T-helper 1 cell treated with Interleukin-12 subunit alpha and Interleukin-12 subunit beta and Interleukin-4 antibody, amounts not matched to agents 30 μg/mL and 1 μg/mL, for 36 hours (primary cell): ENCODE results near the gene MMP14.
A peak's percentile ranks its signal among the peaks of the same experiment; 100 is the strongest.
"Not testable (repeated sequence)": the region's sequence is repeated elsewhere in the genome, so short reads cannot be mapped to it uniquely, and the experiment has no call there.

ENCODE experiments used
- H3K27ac Mint-ChIP-seq: one replicate; pipeline ENCODE4 v1.8.0; 2021; ENCODE audit warnings: mild to moderate bottlenecking, mixed read lengths
- H3K27me3 Mint-ChIP-seq: one replicate; pipeline ENCODE4 v1.8.0; 2021; ENCODE audit warnings: low read depth, mixed read lengths
- H3K36me3 Mint-ChIP-seq: one replicate; pipeline ENCODE4 v1.8.0; 2021; ENCODE audit warnings: low read depth, mixed read lengths
- H3K4me1 Mint-ChIP-seq: one replicate; pipeline ENCODE4 v1.8.0; 2021; ENCODE audit warnings: low read depth, mixed read lengths
- H3K4me3 Mint-ChIP-seq: one replicate; pipeline ENCODE4 v1.8.0; 2021; ENCODE audit warnings: mild to moderate bottlenecking, moderate library complexity, mixed read lengths
- H3K9me3 Mint-ChIP-seq: one replicate; pipeline ENCODE4 v1.8.0; 2021; ENCODE audit warnings: mixed read lengths

Gene MMP14

GRCh38 chr14:22854296-22854695 is 17.9 kb downstream of the MMP14 start:
- H3K9me3 Mint-ChIP-seq, H3K36me3 Mint-ChIP-seq, H3K4me3 Mint-ChIP-seq, H3K27ac Mint-ChIP-seq: not testable (repeated sequence)
- H3K4me1 Mint-ChIP-seq: peaks cover 36% of the 10 kb centered on the region
- peaks cover 25% of the 10 kb centered on the region for H3K27me3 Mint-ChIP-seq

DNA sequence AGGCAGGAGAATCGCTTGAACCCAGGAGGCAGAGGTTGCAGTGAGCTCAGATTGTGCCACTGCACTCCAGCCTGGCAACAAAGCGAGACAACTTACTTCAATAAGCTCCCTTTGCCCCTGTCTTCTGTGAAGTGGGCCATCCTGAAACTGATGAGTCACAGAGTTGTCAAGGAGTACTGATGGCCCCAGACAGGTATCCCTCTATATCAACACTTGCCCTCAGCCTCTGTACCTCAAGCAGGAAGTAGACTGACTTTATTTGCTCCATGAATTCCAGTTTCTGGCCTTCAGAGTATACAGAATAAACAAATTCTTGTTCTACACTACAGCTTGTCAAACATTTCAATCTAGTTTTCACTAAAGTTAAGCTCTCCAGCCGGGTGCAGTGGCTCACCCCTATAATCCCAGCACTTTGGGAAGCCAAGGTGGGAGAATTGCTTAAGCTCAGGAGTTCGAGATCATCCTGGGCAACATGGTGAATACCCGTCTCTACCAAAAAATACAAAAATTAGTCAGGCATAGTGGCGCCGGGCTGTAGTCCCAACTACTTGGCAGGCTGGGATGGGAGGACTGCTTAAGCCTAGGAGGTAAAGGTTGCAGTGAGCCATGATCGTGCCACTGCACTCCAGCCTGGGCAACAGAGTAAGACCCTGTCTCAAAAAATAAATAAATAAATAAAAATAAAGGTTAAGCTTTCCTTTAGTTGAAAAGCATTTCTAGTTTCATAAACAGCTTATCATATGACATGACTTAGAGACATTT is 18.8 kb downstream of the MMP14 start:
- no peak overlapping the region for H3K27ac Mint-ChIP-seq
- H3K4me1 Mint-ChIP-seq: peaks cover 36% of the 10 kb centered on the region
- H3K27me3 Mint-ChIP-seq: peaks cover 25% of the 10 kb centered on the region
- peaks cover 3% of the 10 kb centered on the region for H3K36me3 Mint-ChIP-seq
- H3K4me3 Mint-ChIP-seq: no peak overlapping the region
- H3K9me3 Mint-ChIP-seq: no peaks in the 10 kb centered on the region

DNA sequence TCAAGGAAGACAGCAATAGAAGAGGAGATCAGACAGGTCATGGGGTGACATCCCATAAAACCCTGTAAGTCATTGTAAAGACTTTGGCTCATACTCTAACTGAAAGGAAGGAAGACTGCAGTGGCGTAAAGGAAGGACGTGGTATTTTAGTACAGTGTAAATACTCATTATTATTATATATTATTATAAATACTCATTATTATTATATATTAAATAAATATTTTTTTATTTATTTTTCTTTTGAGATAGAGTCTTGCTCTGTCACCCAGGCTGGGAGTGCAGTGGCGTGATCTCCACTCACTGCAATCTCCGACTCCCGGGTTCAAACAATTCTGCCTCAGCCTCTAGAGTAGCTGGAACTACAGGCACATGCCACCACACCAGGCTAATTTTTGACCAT is 20.0 kb downstream of the MMP14 start:
- H3K4me1 Mint-ChIP-seq: peaks cover 32% of the 10 kb centered on the region
- H3K27ac Mint-ChIP-seq: no peak overlapping the region
- peaks cover 4% of the 10 kb centered on the region for H3K36me3 Mint-ChIP-seq
- no peak overlapping the region for H3K4me3 Mint-ChIP-seq
- H3K27me3 Mint-ChIP-seq: peaks cover 30% of the 10 kb centered on the region
- H3K9me3 Mint-ChIP-seq: peaks cover 3% of the 10 kb centered on the region

DNA sequence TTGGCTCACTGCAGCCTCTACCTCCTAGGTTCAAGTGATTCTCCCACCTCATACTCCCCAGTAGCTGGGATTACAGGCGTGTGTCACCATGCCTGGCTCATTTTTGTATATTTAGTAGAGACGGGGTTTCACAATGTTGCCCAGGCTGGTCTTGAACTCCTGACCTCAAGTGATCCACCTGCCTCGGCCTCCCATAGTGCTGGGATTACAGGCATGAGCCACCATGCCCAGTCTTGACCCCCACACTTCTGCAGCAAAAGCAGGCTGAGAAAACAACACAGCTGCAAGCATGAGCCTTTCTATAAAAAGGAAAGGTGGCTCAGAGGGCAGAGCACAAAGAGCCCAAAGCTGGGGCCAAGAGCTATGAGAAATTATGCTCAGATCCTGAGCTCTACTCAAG is 24.0 kb downstream of the MMP14 start:
- Mint-ChIP-seq H3K9me3 (peaks cover 13% of the 10 kb centered on the region), H3K27me3 (peaks cover 45% of the 10 kb centered on the region), H3K4me1 (peaks cover 18% of the 10 kb centered on the region)
- H3K27ac Mint-ChIP-seq, H3K36me3 Mint-ChIP-seq, H3K4me3 Mint-ChIP-seq: not testable (repeated sequence)

- H3K36me3 Mint-ChIP-seq: peaks cover 7% of the 10 kb centered on the region
- no peak overlapping the region for H3K4me3 Mint-ChIP-seq
- peaks cover 36% of the 10 kb centered on the region for H3K27me3 Mint-ChIP-seq
- H3K9me3 Mint-ChIP-seq: peaks cover 13% of the 10 kb centered on the region
- peaks cover 16% of the 10 kb centered on the region for H3K4me1 Mint-ChIP-seq
- H3K27ac Mint-ChIP-seq: no peak overlapping the region
Measured at GRCh38 chr14:22861651-22862050, 25.3 kb downstream of the MMP14 start.

GRCh38 chr14:22864979-22865378 is 28.6 kb downstream of the MMP14 start:
- H3K4me3 Mint-ChIP-seq: no peak overlapping the region
- no peak overlapping the region for H3K27ac Mint-ChIP-seq
- peaks cover 13% of the 10 kb centered on the region for H3K9me3 Mint-ChIP-seq
- peaks cover 20% of the 10 kb centered on the region for H3K27me3 Mint-ChIP-seq
- peaks cover 2% of the 10 kb centered on the region for H3K4me1 Mint-ChIP-seq
- H3K36me3 Mint-ChIP-seq: peaks cover 7% of the 10 kb centered on the region

GRCh38 chr14:22865424-22866405 is 29.3 kb downstream of the MMP14 start:
- H3K36me3 Mint-ChIP-seq: peaks cover 7% of the 10 kb centered on the region
- peaks cover 8% of the 10 kb centered on the region for H3K4me1 Mint-ChIP-seq
- H3K27me3 Mint-ChIP-seq: peaks cover 20% of the 10 kb centered on the region
- no peak overlapping the region for H3K27ac Mint-ChIP-seq
- H3K4me3 Mint-ChIP-seq: no peak overlapping the region
- peaks cover 13% of the 10 kb centered on the region for H3K9me3 Mint-ChIP-seq

- H3K27me3 Mint-ChIP-seq: peaks cover 10% of the 10 kb centered on the region
- H3K9me3 Mint-ChIP-seq: peaks cover 6% of the 10 kb centered on the region
- H3K36me3 Mint-ChIP-seq: peaks cover 5% of the 10 kb centered on the region
- H3K4me1 Mint-ChIP-seq: peaks cover 13% of the 10 kb centered on the region
- no peak overlapping the region for H3K4me3 Mint-ChIP-seq
- no peak overlapping the region for H3K27ac Mint-ChIP-seq
Measured at GRCh38 chr14:22866874-22867273, 30.5 kb downstream of the MMP14 start.

GRCh38 chr14:22870811-22871223 is 34.4 kb downstream of the MMP14 start:
- peaks cover 24% of the 10 kb centered on the region for H3K4me1 Mint-ChIP-seq
- no peaks in the 10 kb centered on the region for H3K27me3 Mint-ChIP-seq
- H3K4me3 Mint-ChIP-seq: peak overlapping the region; percentile 87
- H3K9me3 Mint-ChIP-seq: no peaks in the 10 kb centered on the region
- peaks cover 22% of the 10 kb centered on the region for H3K36me3 Mint-ChIP-seq
- peak overlapping the region; percentile 96 for H3K27ac Mint-ChIP-seq

DNA sequence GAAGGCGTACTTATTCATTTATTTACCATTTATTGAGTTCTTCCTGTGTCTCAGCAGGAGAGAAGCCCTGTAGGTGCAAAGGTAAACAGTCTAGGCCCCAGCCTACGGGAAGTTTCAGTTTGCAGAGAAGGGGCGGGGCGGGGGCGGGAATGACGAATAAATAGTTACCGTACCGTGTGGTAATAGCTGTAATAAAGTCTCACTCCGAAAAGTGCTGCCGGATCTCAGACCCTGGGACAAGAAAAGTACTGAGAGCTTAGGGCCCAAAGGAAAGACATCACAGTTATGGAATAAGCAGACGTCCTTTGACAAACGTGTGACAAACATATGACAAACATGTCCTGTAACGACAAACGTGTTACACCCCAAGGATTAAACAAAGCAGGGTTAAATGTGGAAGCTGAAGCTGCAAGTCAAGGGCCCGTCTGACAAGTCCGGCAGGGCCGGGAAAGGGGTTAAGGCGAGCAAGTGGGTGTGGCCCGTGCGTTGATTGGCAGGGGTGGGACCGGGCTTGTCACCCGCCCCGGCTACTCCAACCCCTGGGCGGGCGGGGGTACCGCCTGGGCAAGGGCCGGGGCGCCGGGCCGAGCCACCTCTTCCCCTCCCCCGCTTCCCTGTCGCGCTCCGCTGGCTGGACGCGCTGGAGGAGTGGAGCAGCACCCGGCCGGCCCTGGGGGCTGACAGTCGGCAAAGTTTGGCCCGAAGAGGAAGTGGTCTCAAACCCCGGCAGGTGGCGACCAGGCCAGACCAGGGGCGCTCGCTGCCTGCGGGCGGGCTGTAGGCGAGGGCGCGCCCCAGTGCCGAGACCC is 35.0 kb downstream of the MMP14 start, which contains the start of gene LRP10:
LRP10 (plus strand) TSS at position 517 of the 809 bp plus-strand sequence. CDS start 564 bp downstream, outside the sequence.
- H3K27ac Mint-ChIP-seq: peak within 1 kb of the TSS; percentile 96
- no peaks in the 10 kb centered on the region for H3K27me3 Mint-ChIP-seq
- peaks cover 27% of the 10 kb centered on the region for H3K4me1 Mint-ChIP-seq
- H3K4me3 Mint-ChIP-seq: peak within 1 kb of the TSS; percentile 93
- H3K9me3 Mint-ChIP-seq: no peaks in the 10 kb centered on the region
- H3K36me3 Mint-ChIP-seq: peaks cover 26% of the 10 kb centered on the region

DNA sequence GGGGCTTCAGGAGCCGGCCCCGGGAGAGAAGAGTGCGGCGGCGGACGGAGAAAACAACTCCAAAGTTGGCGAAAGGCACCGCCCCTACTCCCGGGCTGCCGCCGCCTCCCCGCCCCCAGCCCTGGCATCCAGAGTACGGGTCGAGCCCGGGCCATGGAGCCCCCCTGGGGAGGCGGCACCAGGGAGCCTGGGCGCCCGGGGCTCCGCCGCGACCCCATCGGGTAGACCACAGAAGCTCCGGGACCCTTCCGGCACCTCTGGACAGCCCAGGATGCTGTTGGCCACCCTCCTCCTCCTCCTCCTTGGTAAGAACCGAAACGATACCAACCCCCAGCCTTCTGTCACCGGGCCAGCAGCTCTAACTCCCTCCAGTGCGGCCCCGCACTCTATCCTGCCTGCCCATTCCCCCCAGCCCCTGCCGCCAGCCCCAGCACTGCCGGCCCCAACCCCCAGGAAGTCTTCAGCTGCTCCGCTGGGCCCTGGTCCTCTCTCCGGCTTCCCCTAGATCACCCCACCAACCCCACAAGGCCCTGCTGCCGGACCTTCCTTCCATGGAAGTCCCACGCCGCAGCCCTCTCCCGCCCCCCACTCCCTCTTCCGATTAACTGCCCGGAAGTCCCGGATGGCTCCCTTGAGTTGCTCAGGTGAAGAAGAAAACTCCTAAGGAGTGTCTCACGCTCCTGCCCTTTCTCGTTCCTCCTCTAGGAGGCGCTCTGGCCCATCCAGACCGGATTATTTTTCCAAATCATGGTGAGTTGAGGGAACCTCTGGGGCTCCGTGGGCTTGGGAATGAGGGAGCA is 35.8 kb downstream of the MMP14 start:
- H3K27ac Mint-ChIP-seq: peak overlapping the region; percentile 96
- peaks cover 27% of the 10 kb centered on the region for H3K4me1 Mint-ChIP-seq
- H3K9me3 Mint-ChIP-seq: no peaks in the 10 kb centered on the region
- no peaks in the 10 kb centered on the region for H3K27me3 Mint-ChIP-seq
- H3K36me3 Mint-ChIP-seq: peaks cover 26% of the 10 kb centered on the region
- H3K4me3 Mint-ChIP-seq: peak overlapping the region; percentile 93

- H3K9me3 Mint-ChIP-seq: no peaks in the 10 kb centered on the region
- H3K4me3 Mint-ChIP-seq: peak overlapping the region; percentile 93
- no peaks in the 10 kb centered on the region for H3K27me3 Mint-ChIP-seq
- H3K27ac Mint-ChIP-seq: peak overlapping the region; percentile 85
- H3K4me1 Mint-ChIP-seq: peaks cover 27% of the 10 kb centered on the region
- H3K36me3 Mint-ChIP-seq: peaks cover 32% of the 10 kb centered on the region
Measured at GRCh38 chr14:22872833-22873520, 36.6 kb downstream of the MMP14 start.
